ENCODE measurements around the gene BSG. TPM values are rescaled to one million over a fixed set of nuclear protein-coding genes. Genes with fewer than 3 reads are reported as not detected.

Gene BSG
- total and polyA plus RNA-seq, 2 of the 4 experiments (the other 2 are of a cell fraction) = 130 to 698 TPM

GRCh38 chr19:597406-598315 is 25.3 kb downstream of the BSG start:
- BruUV-seq (replicated peaks) = no TSS peak

More at GRCh38 chr19:597406-598315, 25.3 kb downstream of the BSG start:
- Histone ChIP-seq H2BK20ac (ENCODE audit: low read depth, low read length) (no peak overlapping the region), H4K20me1 (ENCODE audit: insufficient read depth, low read length) (peaks cover 5% of the 10 kb centered on the region; the same call in 1 of the 2 replicates), H2BK5ac (ENCODE audit: low read depth, low read length, poor library complexity, severe bottlenecking) (no peak overlapping the region), H3K27me3 (ENCODE audit: control insufficient read depth, insufficient read depth, low read length) (peaks cover 13% of the 10 kb centered on the region; the same call in 1 of the 2 replicates), H4K8ac (ENCODE audit: low read depth in 2 of 2, low read length in 2 of 2) (no peak overlapping the region), H2BK15ac (ENCODE audit: low read depth, low read length) (no peak overlapping the region), H3K27ac (ENCODE audit: insufficient read depth, low read length) (no peak overlapping the region), H3K4me3 (ENCODE audit: insufficient read depth, low read depth, low read length) (no peak overlapping the region), H3K9ac (ENCODE audit: low read depth, low read length) (no peak overlapping the region), H4K5ac (ENCODE audit: low read depth, low read length) (no peak overlapping the region), H3K14ac (replicated peaks; ENCODE audit: low read depth, low read length) (no peak overlapping the region), H3K18ac (ENCODE audit: low read depth, low read length) (no peak overlapping the region), H4K91ac (ENCODE audit: insufficient read depth, low read depth, low read length) (no peak overlapping the region), H3K36me3 (ENCODE audit: control insufficient read depth, insufficient read depth, low read length) (no peaks in the 10 kb centered on the region), H3K4me2 (ENCODE audit: low read depth, low read length) (no peak overlapping the region), H3K9me3 (ENCODE audit: control insufficient read depth, insufficient read depth, low read length) (peaks cover 7% of the 10 kb centered on the region; the same call in 1 of the 2 replicates), H2BK120ac (ENCODE audit: low read depth, low read length) (no peak overlapping the region), H2AK9ac (replicated peaks; ENCODE audit: low read depth, low read length, poor library complexity) (peak overlapping the region; percentile 72), H3K56ac (ENCODE audit: extremely low read depth, insufficient read depth, low read length) (no peak overlapping the region), H2AK5ac (ENCODE audit: low read depth, low read length) (no peak overlapping the region), H3K9me1 (ENCODE audit: insufficient read depth, low read length) (no peaks in the 10 kb centered on the region), H3K79me1 (ENCODE audit: low read depth in 1 of 2, low read length in 2 of 2) (no peaks in the 10 kb centered on the region), H3K23ac (ENCODE audit: low read depth, low read length) (no peak overlapping the region), H2AFZ (replicated peaks; ENCODE audit: low read length, poor library complexity) (no peak overlapping the region), H3K4me1 (ENCODE audit: control insufficient read depth, insufficient read depth, low read length) (no peaks in the 10 kb centered on the region), H3K4ac (ENCODE audit: low read depth, low read length) (no peak overlapping the region)
- peak; percentile 85; the same call in 1 of the 2 replicates for TF ChIP-seq ELK1 (IDR thresholded peaks at IDR 0.05; ENCODE audit: borderline replicate concordance, low read depth, low read length)
- TF ChIP-seq RAD21 (IDR thresholded peaks at IDR 0.05; ENCODE audit: low read length) = no peak
- CTCF ChIA-PET = no interaction called here
- dilution Hi-C loops (cut with HindIII; ENCODE audit: low sequenced_read_pairs, unreplicated experiment) = no loop called here
- no peak for DNase-seq
- WGBS, 2 experiments (ENCODE audit: extremely low coverage in 2 of 2, insufficient read length in 1 of 2) = 75% methylated on average over 6 of the region's 18 CpGs; no CpG with 5 or more reads in 1 of the 2 experiments
- intact Hi-C loops (cut with micrococcal nuclease) = no loop called here
- in situ Hi-C loops (cut with MboI; ENCODE audit: low sequenced_read_pairs) = no loop called here
- POLR2A ChIA-PET (ENCODE audit: unreplicated experiment) = no interaction called here
- no peak for ATAC-seq (ENCODE audit: low read depth)
